HG03442 (cell line): ENCODE measurements around the gene LRRC27.
A peak's percentile ranks its signal among the peaks of the same experiment; 100 is the strongest.

ENCODE experiments used
- ATAC-seq: cut with Tn5 transposase; IDR thresholded peaks from one replicate; pipeline ENCODE4 v1.9.1; 2021; ENCODE audit warnings: mild to moderate bottlenecking, moderate library complexity; ENCODE audit not compliant: unreplicated experiment

The LRRC27 gene

DNA sequence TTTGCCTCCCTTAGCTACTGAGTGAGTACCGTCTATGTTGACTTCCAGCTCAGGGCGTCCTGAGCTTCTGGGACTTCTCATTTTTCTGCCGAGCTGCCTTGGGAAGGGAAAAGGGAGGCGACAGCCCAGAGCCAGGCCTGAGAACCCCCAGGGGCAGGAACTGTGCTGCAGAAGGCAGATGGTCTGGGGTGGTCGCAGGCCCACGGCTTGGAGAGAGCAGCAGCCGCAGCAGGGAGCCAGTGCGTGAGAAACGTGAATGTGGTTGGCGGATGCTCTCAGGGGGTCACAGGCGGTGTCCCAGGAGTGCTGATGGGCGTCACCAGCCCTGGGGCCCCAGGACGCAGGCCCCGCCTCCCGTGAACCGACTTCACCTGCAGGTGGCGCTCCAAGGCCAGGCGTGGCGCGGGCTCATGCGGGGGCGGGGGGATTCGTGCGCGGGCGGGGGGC is 55.8 kb downstream of the LRRC27 start:
- ATAC-seq = peak; percentile 61

DNA sequence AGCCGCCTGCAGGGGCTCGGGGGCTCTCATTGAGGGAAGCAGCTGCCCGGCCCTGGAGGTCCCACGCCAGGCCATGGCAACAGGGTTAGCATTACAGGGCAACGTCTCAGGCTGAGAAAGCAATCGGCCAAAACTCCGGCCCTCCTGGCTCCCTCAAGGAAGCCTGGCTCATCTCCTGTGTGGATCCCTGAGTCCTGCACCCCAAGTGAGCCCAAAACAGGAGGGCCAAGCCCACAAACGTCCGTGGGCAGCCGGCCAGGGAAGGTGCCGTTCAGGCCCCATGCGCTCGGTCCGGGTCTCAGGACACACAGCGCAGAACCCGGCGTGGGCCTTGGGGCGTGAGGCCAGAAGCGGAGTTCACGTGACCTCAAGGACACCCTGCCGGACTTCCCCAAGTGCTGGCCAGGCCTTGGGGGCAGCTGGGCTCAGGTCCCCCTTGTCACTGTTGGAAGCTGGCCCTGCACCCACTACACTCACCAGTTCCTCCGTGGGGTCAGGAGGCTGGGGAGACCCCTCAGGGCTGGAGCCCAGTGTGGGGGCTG is 57.0 kb downstream of the LRRC27 start:
- ATAC-seq = no peak

DNA sequence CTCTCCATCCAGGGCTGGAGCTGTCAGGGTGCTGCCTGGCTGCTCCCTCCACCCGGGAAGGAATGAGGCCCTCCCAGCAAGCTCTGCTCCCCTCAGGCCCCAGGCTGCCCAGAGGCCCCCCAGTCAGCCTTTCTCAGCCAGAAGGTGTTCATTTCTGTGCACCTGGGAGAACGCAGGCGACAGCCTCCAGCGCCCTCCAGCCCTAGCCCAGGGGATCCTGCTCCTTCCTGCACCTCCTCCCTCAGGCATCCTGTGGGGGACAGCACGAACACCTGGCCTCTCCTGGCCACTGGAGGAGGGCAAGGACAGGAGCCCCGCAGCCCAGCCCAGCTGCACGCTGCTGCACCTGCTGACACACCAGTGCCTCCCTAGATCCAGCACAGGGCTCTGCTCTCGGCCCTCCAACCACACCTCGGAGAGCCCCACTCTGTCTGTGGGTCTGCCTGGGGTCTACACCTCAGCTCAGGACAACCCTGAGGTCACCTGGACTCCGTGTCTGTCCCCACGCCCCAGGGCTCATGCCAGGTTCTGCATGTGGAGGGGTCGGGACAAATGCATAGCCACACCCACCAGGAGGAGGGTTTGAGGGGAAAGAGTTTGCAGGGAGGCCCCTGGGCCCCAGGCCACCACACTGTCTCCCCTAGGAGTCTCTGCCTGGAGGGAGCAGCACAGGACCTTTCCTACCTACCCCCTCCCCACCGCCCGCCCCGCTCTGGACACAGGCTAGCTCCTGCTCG is 57.6 kb downstream of the LRRC27 start:
- no peak for ATAC-seq

DNA sequence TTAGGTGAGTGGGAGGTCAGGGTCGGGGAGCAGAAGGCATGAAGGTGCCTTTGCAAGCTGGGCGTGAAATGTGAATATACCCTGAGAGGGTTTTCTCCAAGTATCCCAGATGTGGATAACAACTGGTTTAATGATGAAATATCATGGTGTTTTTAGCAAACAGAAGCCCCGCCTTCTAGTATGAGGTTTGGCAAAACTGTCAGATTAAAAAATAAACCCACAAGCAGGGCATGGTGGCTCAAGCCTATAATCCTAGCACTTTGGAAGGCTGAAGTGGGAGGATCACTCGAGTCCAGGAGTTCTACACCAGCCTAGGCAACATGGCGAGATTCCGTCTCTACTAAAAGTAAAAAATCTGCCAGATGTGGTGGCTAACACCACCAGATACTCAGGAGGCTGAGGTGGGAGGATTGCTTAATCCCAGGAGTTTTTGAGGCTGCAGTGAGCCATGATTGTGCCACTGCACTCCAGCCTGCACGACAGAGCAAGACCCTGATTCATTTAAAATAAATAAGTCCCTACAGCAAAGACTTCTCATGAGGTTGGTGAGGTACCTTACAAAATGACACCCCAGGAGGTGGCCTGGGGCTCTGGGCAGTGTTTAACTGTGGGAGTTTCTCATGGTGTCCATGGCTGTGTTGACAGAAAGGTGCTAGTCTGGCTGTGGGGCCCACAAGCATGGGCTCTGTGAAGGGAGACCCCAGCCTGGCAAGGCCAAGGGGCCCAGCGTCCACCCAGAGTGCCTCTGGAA is 58.4 kb downstream of the LRRC27 start:
- ATAC-seq = no peak

DNA sequence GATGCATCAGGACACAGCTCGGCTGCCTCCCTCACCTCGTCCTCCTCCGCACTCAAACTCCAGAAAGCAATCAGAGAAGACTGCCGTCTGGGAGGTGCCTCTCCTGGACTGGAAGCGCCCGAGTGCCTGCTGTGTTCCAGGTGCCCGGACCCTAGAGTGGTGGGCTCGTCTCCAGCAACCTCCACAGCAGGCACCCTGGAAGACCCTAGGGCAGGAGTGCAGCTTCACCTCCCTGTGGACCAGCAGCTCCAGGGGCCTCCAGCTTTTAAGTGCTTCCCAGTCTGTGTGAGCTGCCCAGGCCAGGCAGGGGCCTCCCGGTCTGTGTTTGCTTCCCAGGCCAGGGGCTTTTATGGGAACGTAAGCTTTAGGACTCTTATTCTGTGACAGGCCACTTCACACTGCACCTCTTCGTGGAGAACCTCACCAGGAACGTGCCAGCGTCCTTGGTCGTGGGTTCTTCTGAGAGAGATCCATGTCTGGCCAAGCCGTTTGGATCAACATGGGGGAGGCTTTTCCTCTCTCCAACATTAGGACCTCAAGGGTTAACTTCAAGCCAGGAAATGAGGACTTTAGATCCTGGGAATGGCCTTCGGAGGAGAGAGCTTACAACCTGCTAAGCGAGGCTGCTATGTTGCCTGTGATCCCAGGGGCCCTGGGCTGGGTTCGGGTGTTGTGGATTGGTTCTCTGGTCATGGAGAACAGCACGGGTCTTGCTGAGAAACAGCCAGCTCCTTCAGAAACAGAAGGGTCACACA is 59.1 kb downstream of the LRRC27 start:
- ATAC-seq = no peak

DNA sequence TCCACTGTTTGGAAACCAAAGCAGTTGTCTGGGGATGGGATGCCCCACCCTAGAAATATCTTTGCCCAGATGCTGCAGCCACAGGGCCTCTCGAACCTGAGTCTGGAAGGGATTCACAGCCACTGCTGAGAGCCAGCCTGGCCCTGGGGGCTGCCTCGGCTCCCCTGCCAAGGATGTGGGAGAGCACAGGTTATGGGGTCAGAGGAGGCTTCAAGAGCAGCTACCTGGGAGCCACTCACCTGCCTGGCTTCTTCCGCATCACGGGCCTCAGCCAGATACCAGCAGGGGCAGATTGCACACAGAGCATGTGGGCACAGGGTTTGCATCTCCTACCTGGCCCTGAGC is 59.7 kb downstream of the LRRC27 start:
- ATAC-seq = no peak

DNA sequence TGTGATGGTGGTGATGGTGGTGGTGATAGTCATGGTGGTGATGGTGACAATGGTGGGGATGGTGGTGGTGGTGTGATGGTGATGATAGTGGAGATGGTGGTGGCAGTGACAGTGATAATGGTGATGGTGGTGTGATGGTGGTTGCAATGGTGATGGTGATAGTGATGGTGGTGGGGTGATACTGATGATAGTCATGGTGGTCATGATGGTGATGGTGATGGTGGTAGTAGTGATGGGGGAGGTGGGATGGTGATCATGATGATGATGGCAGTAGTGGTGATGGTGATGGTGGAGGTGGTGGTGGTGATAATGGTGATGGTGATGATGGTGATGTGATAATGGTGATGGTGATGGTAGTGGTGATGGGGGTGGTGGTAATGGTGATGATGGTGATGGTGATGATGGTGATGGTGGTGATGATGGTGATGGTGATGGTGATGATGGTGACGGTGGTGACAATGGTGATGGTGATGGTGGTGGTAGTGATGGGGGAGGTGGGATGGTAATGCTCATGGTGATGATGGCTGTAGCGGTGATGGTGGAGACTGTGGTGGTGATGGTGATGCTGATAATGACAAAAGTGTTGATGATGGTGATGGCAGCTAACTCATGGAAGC is 60.3 kb downstream of the LRRC27 start:
- ATAC-seq = no peak

DNA sequence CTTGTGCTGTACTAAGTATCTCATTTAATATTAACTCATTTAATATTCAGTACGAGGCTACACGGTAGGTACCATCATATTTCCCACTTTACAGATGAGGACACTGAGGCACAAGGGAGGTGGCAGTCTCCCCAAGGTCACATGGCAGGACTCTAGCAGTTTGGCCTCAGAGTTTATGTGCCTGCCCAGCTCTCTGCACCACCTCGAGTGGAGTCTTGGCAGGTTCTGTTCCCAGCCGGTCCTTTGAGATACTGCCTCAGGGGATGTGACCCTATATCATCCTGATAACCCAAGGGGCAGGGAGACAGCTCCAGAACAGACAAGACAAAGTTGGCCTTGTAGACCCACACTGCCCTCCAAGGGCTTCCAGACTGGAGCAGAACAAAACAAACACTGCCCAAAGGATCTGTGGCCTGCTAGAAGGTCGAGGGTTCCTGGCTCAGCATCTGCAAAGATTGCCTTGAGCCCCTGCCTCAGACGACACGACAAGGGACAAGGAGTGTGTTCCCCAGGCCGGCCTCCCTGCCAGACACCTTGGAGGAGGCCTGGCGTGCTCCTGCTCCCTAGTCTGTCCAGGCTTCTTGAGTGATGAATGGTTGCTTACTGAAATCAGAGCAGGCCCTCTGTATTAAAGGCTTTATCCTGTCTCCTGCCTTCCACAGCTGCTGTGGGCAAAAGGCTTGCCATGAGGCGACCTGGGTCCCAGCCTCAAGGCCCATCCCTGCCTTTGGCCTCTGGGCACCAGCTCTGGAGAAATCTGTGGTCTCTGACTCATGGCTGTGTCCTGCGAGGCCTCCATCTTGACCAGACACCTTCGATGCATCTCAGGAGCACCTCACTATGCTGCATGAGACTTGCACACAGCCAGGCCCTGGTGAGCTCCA is 61.1 kb downstream of the LRRC27 start:
- no peak for ATAC-seq

DNA sequence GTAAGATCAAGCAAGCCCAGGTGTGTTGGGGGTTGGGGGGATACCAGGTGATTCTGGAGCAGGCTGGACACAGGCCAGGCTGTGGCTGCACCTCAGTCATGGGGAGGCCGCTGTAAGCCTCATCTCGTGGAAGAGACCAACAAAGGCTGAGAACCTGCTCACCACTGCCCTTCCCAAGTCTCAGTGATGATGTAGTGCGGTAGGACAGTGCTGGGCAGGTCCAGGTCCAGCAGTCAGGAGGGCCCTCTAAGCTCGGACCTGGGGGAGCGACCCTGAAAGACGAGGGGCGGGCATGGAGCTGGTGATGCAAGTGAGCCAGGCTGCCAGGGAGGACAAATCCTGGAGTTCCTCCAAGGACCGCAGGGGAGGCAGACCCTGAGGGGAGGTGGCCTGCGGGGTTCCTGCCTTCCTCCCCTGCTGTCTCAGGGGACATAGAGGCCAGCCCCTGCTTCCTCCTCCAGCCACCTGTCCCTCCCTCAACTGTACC is 61.7 kb downstream of the LRRC27 start:
- no peak for ATAC-seq

DNA sequence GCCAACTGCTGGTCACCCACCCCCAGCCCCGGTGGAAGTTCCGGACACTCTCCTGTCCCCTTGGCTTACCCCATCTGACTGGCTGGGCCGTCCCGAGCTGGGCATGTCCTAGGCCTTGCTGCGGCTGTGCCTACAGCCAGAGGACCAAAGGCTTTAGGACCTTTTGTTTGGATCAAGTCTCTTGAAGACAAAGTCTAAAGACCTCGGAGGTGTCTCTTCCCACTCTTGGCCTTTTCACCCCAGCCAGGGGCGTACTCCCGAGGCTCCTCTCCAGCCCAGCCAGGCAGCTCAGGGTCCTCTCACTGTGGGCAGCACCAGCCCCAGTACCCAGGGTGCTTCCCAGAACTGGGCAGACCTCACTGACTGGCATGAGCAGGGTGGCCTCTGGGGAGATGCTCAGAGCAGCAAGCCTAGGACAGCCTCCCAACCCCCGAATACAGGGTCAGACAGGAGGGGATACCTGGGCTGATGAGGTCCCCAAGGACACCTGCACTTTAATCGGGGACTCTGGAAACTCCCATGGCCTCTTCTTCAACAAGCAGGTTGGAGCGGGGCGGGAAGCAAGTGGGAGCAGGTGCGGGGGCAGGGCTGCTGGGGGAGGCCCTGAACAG is 62.3 kb downstream of the LRRC27 start:
- no peak for ATAC-seq

DNA sequence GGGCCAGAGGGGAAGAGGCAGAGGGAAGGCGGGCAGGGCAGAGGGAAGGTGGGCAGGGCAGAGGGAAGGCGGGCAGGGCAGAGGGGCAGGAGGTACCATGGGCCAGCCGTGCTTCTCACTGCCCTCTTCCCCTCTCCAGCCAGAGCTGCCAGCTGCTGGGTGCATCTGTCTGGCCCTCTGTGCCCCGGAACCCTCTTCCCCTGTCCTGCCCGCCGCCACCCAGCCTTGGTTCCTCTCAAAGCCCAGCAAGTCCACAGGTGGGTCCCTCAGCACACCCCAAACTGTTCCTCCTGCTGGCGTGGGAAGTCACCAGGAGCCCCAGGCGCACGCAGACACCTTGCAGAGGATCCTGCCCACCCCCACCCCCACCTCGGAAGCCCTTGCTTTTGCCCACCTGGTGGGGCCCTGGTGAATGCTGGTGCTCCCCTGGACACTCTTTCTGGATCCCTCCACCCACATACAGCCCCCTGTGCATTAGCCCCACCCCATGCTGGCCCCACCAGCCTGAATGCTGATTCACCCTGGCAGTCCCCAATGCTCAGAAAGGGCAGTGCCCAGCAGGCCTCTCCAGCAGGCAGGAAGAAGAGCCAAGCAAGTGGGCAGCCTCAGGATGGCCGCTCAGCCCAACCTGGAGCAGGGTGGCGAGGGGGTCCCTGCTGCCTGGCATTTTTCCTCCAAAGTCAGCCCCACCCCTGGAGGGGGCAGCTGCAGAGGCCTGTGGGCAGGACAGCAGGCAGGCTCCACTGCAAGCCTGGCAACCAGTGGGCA is 63.1 kb downstream of the LRRC27 start:
- no peak for ATAC-seq

DNA sequence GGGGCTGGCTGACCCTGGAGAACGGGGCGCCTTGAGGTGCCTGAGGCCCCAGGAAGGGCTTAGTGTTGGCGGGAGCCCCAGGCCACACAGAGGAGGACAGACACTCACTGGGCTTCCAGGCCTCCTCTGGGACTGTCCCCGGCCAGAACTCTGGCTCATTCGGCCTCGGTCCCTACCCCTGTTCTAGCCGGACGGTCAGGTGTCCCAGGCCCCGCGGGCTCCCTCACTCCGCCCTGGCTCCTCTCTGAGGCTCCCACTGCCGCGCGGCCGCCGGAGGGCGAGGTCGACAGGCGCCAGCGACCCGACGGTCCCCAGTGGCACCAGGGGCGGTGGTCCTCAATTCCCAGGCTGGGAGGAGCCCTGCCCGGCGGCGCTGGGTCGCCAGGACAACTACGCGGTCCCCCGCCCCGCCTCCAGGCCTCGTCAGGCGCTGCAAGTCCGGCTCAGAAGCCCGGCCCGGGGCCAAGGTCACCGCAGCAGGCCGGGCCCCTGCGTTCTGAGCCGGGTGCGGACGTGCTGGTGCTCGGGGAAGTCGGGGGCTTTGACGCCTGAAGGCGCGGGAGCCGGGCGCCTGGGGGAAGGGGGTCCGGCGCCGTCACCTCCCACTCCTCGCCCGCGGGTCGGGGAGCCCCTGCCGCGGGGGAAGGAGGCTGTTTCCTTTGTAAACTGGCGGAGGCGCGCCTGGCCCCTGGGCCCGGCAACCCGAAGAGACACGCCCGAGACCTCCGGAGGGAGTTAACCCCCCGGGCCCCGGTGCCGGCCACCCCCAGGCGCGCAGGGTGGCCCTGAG is 63.9 kb downstream of the LRRC27 start:
- ATAC-seq = peak; percentile 10

DNA sequence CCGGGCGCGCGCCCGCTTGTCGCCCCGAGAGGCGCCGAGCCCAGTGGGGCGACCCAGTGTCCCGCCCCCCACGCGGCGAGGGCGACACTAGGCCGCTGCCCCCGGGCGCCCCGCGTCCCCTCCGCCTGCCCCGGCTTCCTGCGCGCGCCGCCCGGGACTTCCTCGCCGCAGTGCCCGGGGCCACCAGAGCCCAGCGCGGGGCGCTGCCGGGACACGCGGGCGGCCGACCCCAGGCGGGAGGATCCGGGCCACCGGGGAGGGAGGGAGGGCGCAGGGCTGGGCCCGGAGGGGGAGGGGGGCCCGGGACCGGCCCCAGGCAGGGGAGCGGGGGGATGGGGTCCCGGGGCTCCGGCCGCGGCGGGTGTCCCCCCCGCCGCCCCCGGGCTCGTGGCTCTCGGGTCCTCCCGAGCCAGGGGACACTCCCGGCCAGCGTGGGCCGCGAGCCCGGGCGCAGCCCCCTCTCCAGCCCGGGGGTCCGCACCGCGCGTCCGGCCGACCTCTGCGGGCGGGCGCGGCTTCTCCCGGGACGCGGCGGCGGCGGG is 64.6 kb downstream of the LRRC27 start:
- ATAC-seq = peak; percentile 29

DNA sequence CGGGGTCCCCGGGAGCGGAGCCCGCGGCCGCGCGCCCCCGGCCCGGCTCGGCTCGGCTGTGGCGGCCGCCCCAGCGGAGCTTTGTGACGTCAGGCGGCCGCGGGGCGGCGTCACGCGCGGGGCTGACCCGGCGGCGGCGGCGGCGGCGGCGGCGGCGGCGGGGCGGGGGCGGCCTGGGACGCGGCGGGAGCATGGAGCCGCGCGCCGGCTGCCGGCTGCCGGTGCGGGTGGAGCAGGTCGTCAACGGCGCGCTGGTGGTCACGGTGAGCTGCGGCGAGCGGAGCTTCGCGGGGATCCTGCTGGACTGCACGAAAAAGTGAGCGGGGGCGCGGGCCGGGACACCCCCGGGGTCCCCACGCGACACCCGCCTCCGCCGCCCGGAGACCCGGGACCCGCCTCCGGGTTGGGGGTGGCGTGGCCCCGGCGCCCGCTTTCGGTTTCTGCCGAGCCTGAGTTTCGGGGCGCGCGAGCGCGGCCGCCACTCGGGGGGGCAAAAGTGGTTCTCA is 65.1 kb downstream of the LRRC27 start, which contains the start of gene PWWP2B:
Gene PWWP2B (plus strand): TSS at position 165 of the 506 bp plus-strand sequence. CDS start 27 bp downstream, at position 192.
- ATAC-seq = peak; percentile 26

DNA sequence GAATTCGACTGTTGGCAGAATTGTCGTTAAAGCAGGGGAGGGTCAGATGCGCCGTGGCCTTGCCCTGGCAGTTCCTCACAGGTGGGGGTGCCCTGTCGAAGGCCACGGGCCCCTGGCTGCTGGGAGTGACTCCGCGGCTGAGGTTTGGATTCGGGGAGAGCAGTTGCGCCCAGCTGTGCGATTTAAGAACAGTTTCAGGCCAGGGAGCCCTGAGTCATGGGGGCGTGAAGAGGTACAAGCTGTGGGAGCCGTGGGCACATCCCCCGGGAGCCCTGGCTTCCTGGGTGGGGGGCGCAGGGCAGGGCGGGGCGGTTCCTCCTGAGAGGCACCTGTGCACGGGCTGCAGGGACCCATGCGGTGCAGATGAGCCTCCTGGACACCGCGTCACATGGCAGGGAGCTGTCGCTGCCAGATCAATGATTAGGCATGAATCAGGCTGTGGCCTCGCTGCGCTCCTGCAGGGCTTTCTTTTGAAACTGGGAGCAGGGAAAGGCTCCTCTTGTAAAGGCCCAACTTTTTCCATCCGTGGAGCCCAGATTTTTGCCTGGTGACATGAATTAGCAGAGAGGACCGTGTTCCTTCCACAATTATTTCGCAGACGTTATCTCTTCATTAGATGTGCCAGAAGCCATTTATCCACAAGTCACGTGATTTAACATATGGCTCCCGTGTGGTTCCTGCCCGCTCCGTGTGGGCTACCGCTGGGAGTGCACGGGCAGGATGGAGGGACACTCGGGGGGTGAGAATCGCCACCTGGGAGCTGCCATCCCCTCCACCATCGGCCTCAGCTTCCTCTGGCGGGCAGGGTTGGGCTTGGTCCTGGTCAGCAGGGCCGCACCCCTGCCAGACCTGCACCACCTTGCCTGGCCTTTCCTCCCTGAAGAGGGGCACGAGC is 65.9 kb downstream of the LRRC27 start:
- no peak for ATAC-seq

DNA sequence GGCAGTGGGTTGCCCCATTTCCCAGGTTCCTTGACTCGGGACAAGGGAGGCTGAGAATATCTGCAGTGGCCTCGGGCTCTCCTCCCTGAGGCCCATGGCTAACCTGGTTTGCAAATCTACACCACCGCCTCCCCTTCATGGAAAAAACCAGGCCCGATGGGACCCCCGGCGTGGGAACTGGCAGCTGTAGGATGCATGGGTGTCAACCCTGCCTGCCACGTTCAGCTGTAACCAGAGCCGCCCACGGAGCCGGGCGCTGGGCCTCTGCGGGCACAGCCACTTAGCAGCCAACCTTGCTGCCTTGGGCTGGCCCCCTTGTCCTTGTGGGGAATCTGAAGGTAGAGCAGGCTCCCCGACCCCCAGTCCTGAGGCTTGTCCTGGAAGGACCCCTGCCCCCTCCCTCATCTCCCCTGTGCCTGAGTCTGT is 66.6 kb downstream of the LRRC27 start:
- no peak for ATAC-seq
